Small intestine (tissue), 7 donors: ENCODE results near the gene TENM3. TPM values are rescaled to one million over a fixed set of nuclear protein-coding genes. Genes with fewer than 3 reads are reported as not detected.

ENCODE experiments used
- DNase-seq, 2 donors: peaks; one replicate each; pipeline versions ENCODE4 v3.0.0 to v3.0.0-alpha.2; 2013
- FAIRE-seq: peaks from 2 replicates; lab custom pipeline; 2012; peaks lifted over from hg19 to GRCh38; lab: Jason Lieb, UNC
- H3K27ac ChIP-seq, 3 donors: one replicate each; pipeline ENCODE4 v1.5.1; 2013; ENCODE audit warnings: low read length in 2 of 3, mild to moderate bottlenecking in 2 of 3, control low read depth in 1 of 3, inconsistent platforms in 1 of 3, low read depth in 1 of 3, moderate library complexity in 1 of 3
- H3K27me3 ChIP-seq, 3 donors: one replicate each; pipeline ENCODE4 v1.6.1; 2013; ENCODE audit warnings: low read length in 3 of 3, inconsistent platforms in 1 of 3; ENCODE audit not compliant: control insufficient read depth in 3 of 3, insufficient read depth in 3 of 3
- H3K36me3 ChIP-seq, 3 donors: one replicate each; pipeline ENCODE4 v1.6.1; 2013; ENCODE audit warnings: low read length in 3 of 3, inconsistent platforms in 1 of 3, low read depth in 1 of 3, mild to moderate bottlenecking in 1 of 3, moderate library complexity in 1 of 3; ENCODE audit not compliant: control insufficient read depth in 3 of 3, insufficient read depth in 2 of 3
- H3K4me1 ChIP-seq, 3 donors: one replicate each; pipeline ENCODE4 v1.6.1; 2013; ENCODE audit warnings: low read length in 2 of 3, inconsistent platforms in 1 of 3, low read depth in 1 of 3, mild to moderate bottlenecking in 1 of 3, moderate library complexity in 1 of 3; ENCODE audit not compliant: control insufficient read depth in 3 of 3, insufficient read depth in 2 of 3
- H3K4me3 ChIP-seq, 3 donors: one replicate each; pipeline ENCODE4 v1.5.1; 2013; ENCODE audit warnings: low read length in 3 of 3, control low read depth in 1 of 3, inconsistent platforms in 1 of 3, low read depth in 1 of 3, mild to moderate bottlenecking in 1 of 3, moderate library complexity in 1 of 3
- H3K9me3 ChIP-seq, 2 donors: one replicate each; pipeline ENCODE4 v1.6.1; 2013; ENCODE audit warnings: low read depth in 1 of 2, low read length in 1 of 2; ENCODE audit not compliant: control insufficient read depth in 2 of 2, insufficient read depth in 1 of 2
- WGBS, 3 donors: extraction: QIAGEN DNeasy Blood & Tissue Kit; methylation state at CpG; one replicate each; pipeline ENCODE4 v1.1.7; 2013; 5-methylcytosine and 5-hydroxymethylcytosine counted together
- polyA plus RNA-seq, 4 donors: library from polyadenylated mRNA; stranded (reverse) in 3 of 4; unstranded in 1 of 4; fragments of 200-250 nt in 3 of 4; fragments of 120-200 nt in 1 of 4; gene quantifications; one replicate each; pipeline versions ENCODE4 v1.2.1 to v1.2.3, GENCODE V29; 2013
- donor health status: healthy with polysubstance abuse.
- donor health status: control.
- donor health status: control.
- donor health status: Bipolar disorder and iron deficiency.
- donor health status: healthy.

TENM3 gene
- polyA plus RNA-seq, 4 donors, result 0.45 to 4.5 (median 1.1) TPM

DNA sequence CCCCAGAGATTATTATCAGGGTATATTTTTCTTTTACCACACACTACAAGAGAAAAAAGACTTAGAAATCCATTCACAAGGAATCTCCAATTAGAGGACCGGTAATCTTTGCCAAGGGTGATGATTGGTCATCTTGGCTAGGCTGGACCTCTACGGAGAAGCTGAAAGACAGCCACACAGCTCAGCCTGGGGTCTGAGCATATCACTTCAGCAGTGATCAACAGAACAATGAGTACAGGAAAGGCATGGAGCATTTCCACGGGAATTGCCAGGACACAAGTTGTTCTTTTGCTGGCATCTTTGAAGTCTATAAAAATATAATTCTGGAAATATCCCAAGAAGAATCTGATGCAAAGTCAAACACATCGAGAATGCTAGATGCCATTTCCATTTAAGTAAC, 191.5 kb downstream of the TENM3 start:
- DNase-seq, result no peak
- Histone ChIP-seq H3K4me1 (no peaks in the 10 kb centered on the region), H3K27ac (no peak overlapping the region), H3K27me3 (peaks cover 0 to 2% (median 0%) of the 10 kb centered on the region in 3 donors), H3K4me3 (no peak overlapping the region), H3K9me3 (no peaks in the 10 kb centered on the region), H3K36me3 (no peaks in the 10 kb centered on the region)
- FAIRE-seq, result no peak
- 72 to 95% (median 82%) methylated on average over 4 of the region's 4 CpGs for WGBS, 3 donors

- WGBS, 3 donors, result 81 to 89% (median 83%) methylated on average over 4 of the region's 4 CpGs
- Histone ChIP-seq H3K27ac (no peak overlapping the region), H3K4me3 (no peak overlapping the region), H3K4me1 (no peaks in the 10 kb centered on the region), H3K27me3 (peaks cover 0 to 2% (median 0%) of the 10 kb centered on the region in 3 donors), H3K9me3 (no peaks in the 10 kb centered on the region), H3K36me3 (no peaks in the 10 kb centered on the region)
- no peak for DNase-seq
- FAIRE-seq, result no peak
Observed at GRCh38 chr4:182435401-182435800, 192.2 kb downstream of the TENM3 start.

GRCh38 chr4:182443070-182443469, 199.9 kb downstream of the TENM3 start:
- FAIRE-seq (no peak), DNase-seq (no peak)
- no peak overlapping the region for H3K27ac ChIP-seq
- H3K27me3 ChIP-seq, result peaks cover 0 to 5% (median under 1%) of the 10 kb centered on the region in 3 donors
- H3K4me1 ChIP-seq, result peaks cover 0 to 2% (median 0%) of the 10 kb centered on the region in 3 donors
- no peaks in the 10 kb centered on the region for H3K36me3 ChIP-seq
- no peak overlapping the region for H3K4me3 ChIP-seq
- H3K9me3 ChIP-seq, result no peaks in the 10 kb centered on the region

- WGBS, 3 donors, result 9 to 13% (median 12%) methylated on average over 25 of the region's 25 CpGs
- DNase-seq, result peak in 1 of 2 donors; percentile 31
- Histone ChIP-seq H3K27ac (no peak overlapping the region), H3K9me3 (no peaks in the 10 kb centered on the region), H3K27me3 (peaks cover 0 to 28% (median 6%) of the 10 kb centered on the region in 3 donors), H3K4me3 (peak overlapping the region in 2 of 3 donors; percentile 29 to 61), H3K4me1 (peaks cover 0 to 9% (median 0%) of the 10 kb centered on the region in 3 donors), H3K36me3 (no peaks in the 10 kb centered on the region)
- no peak for FAIRE-seq
Observed at GRCh38 chr4:182447767-182448280, 204.6 kb downstream of the TENM3 start.

DNA sequence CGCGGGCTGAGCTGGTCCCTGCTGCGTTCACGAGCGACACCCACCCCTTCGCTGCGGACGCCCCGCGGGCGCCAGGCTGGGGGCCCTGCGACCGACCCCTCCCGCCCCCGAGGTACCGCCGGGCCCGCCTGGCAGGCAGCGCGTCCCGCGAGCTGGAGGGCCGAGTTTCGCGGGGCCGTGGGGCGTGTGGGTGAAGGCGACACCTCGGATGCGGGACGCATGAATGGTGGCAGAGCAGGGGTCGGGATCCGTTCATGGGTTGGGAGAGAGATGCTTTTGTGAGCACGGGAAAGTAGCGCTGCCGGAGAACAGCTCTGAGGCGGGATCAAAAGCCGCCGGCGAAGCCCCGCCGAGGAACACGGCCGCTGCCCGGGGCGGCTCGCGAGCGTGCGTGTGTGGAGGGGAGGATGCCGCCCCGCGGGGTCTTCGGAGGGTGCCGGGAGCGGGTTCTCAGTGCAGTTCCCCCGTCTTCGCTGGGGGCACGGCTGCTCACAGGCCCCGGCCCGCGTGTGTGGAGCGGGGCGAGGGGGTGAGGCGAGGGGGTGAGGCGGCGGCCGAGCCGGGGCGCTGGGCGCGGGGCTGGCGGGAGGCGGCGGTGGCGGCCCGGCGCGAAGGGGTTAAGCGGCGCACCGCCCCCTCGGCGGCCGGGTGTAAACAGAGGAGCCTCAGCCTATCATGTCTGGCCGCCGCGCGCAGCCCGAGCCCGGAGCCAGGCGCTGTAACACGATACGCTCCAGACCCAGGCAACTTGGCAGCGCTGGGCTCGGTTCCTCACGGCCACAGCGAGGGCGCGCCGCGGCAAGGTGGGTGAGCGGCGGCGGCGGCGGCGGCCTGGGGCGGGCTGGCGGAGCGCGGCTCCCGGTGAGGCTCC, 205.3 kb downstream of the TENM3 start:
- DNase-seq, result peak; percentile 57 to 92
- H3K4me3 ChIP-seq, result peak overlapping the region; percentile 10 to 61 (median 54)

GRCh38 chr4:182449186-182449929, 206.2 kb downstream of the TENM3 start:
- Histone ChIP-seq H3K27me3 (peaks cover 0 to 28% (median 6%) of the 10 kb centered on the region in 3 donors), H3K4me1 (peaks cover 0 to 9% (median 0%) of the 10 kb centered on the region in 3 donors), H3K27ac (no peak overlapping the region), H3K36me3 (no peaks in the 10 kb centered on the region), H3K4me3 (peak overlapping the region in 2 of 3 donors; percentile 48 to 61), H3K9me3 (no peaks in the 10 kb centered on the region)
- DNase-seq (peak; percentile 3 to 19), FAIRE-seq (no peak)
- 2 to 3% (median 2%) methylated on average over 21 to 34 of the region's 34 CpGs for WGBS, 3 donors

More for the DNA sequence above, 205.3 kb downstream of the TENM3 start:
- FAIRE-seq, result no peak
- 1 to 2% (median 2%) methylated on average over 82 to 113 of the region's 113 CpGs for WGBS, 3 donors
- Histone ChIP-seq H3K27ac (no peak overlapping the region), H3K27me3 (peaks cover 0 to 28% (median 6%) of the 10 kb centered on the region in 3 donors), H3K9me3 (no peaks in the 10 kb centered on the region), H3K36me3 (no peaks in the 10 kb centered on the region), H3K4me1 (peaks cover 0 to 9% (median 0%) of the 10 kb centered on the region in 3 donors)

DNA sequence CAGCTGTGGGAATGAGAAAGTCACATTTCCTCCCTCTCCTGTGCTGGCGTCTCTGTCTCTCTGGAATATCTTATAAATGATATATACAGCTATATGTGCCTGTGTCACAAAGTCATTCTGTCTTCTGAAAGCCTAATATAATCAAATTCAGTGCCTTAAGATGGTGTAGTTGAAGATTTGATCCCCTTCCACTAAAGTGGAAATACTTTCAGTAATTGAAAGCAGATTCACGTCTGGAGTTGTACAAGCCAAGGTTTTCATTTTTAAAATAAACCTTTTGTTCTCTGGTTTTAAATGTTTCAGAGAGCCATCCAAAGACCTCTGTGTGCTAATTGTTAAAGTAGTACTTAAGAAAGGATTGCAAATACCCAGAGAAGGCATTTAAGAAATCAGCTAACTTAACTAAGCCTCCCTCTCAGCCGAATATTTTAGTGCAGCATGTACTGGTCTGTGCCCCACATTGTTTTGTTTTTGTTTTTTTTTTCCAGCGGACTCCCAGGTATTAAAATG, 206.8 kb downstream of the TENM3 start:
- Histone ChIP-seq H3K27ac (no peak overlapping the region), H3K9me3 (no peaks in the 10 kb centered on the region), H3K27me3 (peaks cover 0 to 28% (median 6%) of the 10 kb centered on the region in 3 donors), H3K4me1 (peaks cover 0 to 9% (median 0%) of the 10 kb centered on the region in 3 donors), H3K4me3 (peak overlapping the region in 1 of 3 donors; percentile 48), H3K36me3 (no peaks in the 10 kb centered on the region)
- DNase-seq, result peak in 1 of 2 donors; percentile 9
- FAIRE-seq, result no peak
- WGBS, 3 donors, result 6 to 13% (median 12%) methylated on average over 4 of the region's 4 CpGs

- Histone ChIP-seq H3K9me3 (no peaks in the 10 kb centered on the region), H3K27me3 (peaks cover 0 to 28% (median 6%) of the 10 kb centered on the region in 3 donors), H3K4me3 (no peak overlapping the region), H3K36me3 (no peaks in the 10 kb centered on the region), H3K27ac (no peak overlapping the region), H3K4me1 (peaks cover 0 to 9% (median 0%) of the 10 kb centered on the region in 3 donors)
- 71 to 90% (median 83%) methylated on average over 4 of the region's 4 CpGs for WGBS, 3 donors
- DNase-seq (no peak), FAIRE-seq (no peak)
Observed at GRCh38 chr4:182451441-182451840, 208.2 kb downstream of the TENM3 start.
